NOMO-1 treated with DMSO at 0.1 percent for 48 hours (cell line): ENCODE results near the gene CMSS1.

Source experiments
- DNase-seq: peaks from one replicate; lab custom pipeline; 2025; ENCODE audit not compliant: unreplicated experiment; lab: John Stamatoyannopoulos, UW

The CMSS1 gene

DNA sequence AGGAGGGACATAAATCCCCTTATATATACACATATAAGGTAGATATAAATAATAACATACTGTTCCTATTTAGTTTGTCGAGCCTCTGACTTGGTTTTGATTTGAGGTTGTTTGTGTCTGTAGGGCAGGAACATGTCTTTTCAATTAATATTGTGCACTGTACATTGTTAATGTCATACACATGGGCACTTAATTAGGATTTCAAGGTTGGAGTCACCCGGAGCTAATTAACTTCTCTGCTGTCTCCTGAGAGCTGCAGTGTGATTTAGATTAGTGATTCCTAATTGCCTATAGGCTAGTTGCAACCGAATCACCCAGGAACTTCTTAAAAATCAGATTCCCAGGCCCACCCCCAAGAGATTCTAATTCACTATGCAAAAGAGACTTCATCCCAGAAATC is 347.1 kb downstream of the CMSS1 start:
- DNase-seq = no peak

GRCh38 chr3:100165926-100166550 is 348.4 kb downstream of the CMSS1 start:
- no peak for DNase-seq

GRCh38 chr3:100169201-100169920 is 351.7 kb downstream of the CMSS1 start:
- DNase-seq = no peak

DNA sequence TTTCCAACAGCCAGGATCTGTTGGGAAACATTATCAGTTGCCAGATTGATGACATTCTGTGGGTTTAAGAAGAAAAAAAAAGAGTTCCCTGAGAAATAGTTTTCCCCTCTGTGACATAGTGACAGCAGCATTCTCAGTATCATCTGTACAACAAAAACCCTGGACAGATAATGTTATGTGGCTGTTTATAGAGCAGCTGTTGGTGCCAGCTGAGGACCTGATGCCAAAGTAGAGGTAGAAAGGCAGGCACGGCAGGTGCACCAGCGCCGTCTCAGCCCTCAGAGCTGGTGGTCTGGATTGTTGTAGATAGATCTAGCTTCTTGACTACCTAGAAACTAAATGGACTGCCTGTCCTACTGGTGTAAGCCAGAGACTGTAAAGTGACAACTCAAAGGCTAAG is 352.8 kb downstream of the CMSS1 start:
- no peak for DNase-seq

GRCh38 chr3:100171211-100171914 is 353.7 kb downstream of the CMSS1 start:
- no peak for DNase-seq

GRCh38 chr3:100173961-100174360 is 356.3 kb downstream of the CMSS1 start:
- DNase-seq = no peak

DNA sequence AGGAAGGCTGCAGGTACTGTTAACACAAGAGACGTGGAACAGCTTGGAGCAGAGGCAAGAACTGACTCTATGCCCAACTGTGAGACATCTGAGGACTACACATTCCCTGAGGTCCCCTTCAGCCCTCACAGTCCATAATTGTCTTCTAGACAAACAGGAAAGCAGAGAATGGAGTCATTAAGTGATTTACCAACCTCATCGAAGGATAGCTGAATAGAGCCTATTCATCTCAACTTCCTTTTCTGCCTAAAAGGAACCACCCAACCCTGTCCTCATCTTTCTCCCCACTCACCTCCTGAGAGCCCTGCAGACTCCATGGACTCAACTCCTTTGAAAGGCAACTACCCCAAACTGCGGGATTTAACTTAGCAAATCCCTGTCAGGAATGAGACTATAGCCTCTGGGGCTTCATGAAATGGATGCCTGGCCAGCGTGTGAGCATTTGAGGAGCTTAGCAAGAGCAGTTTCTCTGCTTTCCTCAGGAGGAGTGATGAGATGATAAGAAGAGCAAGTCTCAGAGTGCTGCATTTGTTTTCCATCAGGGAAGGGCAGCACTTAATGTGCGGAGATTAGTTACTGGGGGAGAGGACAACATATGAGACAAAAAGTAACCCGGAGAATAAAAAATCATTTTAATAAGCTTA is 358.1 kb downstream of the CMSS1 start:
- DNase-seq = peak; percentile 4

DNA sequence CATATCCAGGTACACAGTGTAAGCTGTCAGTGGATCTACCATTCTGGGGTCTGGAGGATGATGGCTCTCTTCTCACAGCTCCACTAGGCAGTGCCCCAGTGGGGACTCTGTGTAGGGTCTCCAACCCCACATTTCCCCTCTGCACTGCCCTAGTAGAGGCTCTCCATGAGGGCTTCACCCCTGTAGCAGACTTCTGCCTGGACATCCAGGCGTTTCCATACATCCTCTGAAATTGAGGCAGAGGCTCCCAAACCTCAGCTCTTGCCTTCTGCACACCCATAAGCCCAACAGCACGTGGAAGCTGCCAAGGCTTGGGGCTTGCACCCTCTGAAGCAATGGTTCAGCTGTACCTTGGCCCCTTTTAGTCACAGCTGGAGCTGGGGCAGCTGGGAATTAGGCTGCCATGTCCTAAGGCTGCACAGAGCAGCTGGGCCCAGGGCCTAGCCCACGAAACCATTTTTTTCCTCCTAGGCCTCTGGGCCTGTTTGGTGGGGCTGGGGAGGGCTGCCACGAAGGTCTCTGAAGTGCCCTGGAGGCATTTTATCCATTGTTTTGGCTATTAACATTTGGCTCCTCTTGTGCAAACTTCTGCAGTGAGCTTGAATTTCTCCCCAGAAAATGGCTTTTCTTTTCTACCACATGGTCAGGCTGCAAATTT is 362.2 kb downstream of the CMSS1 start:
- no peak for DNase-seq

- DNase-seq = no peak
These were observed 366.0 kb downstream of the CMSS1 start for GRCh38 chr3:100183608-100184125.

- peak; percentile 11 for DNase-seq
These were observed 367.4 kb downstream of the CMSS1 start for GRCh38 chr3:100184948-100185570.

GRCh38 chr3:100185847-100186246 is 368.2 kb downstream of the CMSS1 start:
- no peak for DNase-seq

- peak; percentile 21 for DNase-seq
These were observed 371.8 kb downstream of the CMSS1 start for GRCh38 chr3:100189444-100189964.

- DNase-seq = no peak
These were observed 377.7 kb downstream of the CMSS1 start for GRCh38 chr3:100195375-100195774.

DNA sequence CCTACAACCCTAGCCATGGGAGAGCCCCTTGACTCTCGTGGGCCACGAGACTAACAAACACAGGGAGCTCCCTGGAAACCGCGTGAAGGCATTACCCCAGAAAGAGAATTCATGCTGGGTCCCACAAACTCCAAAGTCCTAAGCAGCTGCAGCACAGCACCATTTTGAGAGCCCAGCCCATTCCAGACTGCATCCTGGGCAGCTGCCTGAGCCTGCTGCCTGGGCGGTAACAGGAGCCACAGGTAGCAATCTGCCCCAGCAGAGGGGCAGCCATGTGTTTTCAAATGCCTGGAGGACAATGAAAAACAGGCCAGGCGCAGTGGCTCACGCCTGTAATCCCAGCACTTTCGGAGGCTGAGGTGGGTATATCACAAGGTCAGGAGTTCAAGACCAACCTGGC is 380.2 kb downstream of the CMSS1 start:
- no peak for DNase-seq

GRCh38 chr3:100198579-100199269 is 381.1 kb downstream of the CMSS1 start:
- no peak for DNase-seq

GRCh38 chr3:100205171-100205570 is 387.5 kb downstream of the CMSS1 start:
- no peak for DNase-seq

DNA sequence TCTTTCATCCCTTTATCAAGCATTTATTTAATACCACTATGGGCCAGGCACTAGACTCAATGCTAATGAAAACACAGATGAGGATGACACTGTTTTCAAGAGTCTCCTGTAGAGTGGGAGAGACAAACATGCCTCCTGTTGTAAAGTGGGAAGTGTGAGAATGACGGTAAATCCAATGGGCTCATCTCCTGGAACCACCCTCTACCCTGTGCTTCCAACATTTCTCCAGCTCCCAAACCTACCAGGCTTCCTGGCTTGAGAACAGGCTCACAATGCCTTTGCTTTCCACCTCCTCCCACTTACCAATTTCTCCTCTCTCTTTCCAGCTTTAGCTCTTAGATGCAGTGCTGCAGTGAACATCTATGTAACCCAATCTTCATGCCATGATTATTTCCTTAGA is 389.0 kb downstream of the CMSS1 start:
- DNase-seq = no peak

GRCh38 chr3:100207886-100208285 is 390.2 kb downstream of the CMSS1 start:
- DNase-seq = no peak

- DNase-seq = no peak
These were observed 391.5 kb downstream of the CMSS1 start for GRCh38 chr3:100209169-100209568.
